ENCODE results near the gene ATP8B1.

Gene ATP8B1

DNA sequence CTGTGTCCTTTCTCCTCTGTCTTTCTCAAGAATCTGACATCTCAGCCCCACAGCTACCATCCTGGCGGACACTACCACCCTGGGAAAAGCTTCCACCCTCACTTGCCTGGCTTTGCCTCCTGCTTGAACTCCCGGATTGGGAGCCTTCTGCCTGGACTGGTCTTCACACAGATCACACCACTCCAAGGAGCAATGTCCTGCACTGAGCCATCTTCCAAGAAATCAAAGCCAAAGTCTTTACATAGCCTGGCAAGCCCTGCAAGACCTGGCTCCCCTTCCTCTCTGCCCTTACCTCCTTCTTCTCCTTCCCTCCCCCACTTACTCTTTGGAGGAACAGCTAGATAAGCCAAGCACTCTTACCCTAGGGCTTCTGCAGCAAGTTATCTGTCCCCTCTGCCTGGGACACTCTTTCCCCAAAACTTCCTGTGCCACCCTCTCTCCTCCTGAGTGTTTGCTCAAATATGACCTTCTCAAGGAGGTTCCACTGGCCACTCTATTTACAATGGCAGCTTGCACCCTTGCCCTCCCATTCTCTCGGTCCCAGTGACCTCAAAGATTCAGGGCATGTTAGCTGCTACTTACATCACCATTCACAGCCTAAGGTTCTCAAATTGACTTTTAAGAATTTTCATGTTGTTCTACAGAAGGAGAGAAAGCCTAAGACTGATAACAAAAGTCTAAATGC lies 9.7 kb downstream of the ATP8B1 start:
- no peak overlapping the region for H3K4me3 ChIP-seq (replicated peaks; ENCODE audit: insufficient read depth, low read length)
- peaks cover 6% of the 10 kb centered on the region for H3K27me3 ChIP-seq (ENCODE audit: insufficient read depth, poor library complexity, severe bottlenecking)
- H3K27ac ChIP-seq (replicated peaks), result no peak overlapping the region
- TF ChIP-seq, protein P1, sequence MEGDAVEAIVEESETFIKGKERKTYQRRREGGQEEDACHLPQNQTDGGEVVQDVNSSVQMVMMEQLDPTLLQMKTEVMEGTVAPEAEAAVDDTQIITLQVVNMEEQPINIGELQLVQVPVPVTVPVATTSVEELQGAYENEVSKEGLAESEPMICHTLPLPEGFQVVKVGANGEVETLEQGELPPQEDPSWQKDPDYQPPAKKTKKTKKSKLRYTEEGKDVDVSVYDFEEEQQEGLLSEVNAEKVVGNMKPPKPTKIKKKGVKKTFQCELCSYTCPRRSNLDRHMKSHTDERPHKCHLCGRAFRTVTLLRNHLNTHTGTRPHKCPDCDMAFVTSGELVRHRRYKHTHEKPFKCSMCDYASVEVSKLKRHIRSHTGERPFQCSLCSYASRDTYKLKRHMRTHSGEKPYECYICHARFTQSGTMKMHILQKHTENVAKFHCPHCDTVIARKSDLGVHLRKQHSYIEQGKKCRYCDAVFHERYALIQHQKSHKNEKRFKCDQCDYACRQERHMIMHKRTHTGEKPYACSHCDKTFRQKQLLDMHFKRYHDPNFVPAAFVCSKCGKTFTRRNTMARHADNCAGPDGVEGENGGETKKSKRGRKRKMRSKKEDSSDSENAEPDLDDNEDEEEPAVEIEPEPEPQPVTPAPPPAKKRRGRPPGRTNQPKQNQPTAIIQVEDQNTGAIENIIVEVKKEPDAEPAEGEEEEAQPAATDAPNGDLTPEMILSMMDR (IDR thresholded peaks at IDR 0.05; ENCODE audit: insufficient read depth, low read length), result no peak
- TF ChIP-seq, protein P2, sequence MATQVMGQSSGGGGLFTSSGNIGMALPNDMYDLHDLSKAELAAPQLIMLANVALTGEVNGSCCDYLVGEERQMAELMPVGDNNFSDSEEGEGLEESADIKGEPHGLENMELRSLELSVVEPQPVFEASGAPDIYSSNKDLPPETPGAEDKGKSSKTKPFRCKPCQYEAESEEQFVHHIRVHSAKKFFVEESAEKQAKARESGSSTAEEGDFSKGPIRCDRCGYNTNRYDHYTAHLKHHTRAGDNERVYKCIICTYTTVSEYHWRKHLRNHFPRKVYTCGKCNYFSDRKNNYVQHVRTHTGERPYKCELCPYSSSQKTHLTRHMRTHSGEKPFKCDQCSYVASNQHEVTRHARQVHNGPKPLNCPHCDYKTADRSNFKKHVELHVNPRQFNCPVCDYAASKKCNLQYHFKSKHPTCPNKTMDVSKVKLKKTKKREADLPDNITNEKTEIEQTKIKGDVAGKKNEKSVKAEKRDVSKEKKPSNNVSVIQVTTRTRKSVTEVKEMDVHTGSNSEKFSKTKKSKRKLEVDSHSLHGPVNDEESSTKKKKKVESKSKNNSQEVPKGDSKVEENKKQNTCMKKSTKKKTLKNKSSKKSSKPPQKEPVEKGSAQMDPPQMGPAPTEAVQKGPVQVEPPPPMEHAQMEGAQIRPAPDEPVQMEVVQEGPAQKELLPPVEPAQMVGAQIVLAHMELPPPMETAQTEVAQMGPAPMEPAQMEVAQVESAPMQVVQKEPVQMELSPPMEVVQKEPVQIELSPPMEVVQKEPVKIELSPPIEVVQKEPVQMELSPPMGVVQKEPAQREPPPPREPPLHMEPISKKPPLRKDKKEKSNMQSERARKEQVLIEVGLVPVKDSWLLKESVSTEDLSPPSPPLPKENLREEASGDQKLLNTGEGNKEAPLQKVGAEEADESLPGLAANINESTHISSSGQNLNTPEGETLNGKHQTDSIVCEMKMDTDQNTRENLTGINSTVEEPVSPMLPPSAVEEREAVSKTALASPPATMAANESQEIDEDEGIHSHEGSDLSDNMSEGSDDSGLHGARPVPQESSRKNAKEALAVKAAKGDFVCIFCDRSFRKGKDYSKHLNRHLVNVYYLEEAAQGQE (IDR thresholded peaks at IDR 0.05; ENCODE audit: insufficient replicate concordance, low read depth), result no peak
- TF ChIP-seq SPI1 (IDR thresholded peaks at IDR 0.05; ENCODE audit: borderline replicate concordance, low read depth) (no peak), GABPA (IDR thresholded peaks at IDR 0.05; ENCODE audit: low read depth) (no peak), POLR2AphosphoS5 (IDR thresholded peaks at IDR 0.05; ENCODE audit: low read depth) (no peak)
- DNase-seq (ENCODE audit: low read depth in 1 of 2, low spot score in 1 of 2), result no peak

DNA sequence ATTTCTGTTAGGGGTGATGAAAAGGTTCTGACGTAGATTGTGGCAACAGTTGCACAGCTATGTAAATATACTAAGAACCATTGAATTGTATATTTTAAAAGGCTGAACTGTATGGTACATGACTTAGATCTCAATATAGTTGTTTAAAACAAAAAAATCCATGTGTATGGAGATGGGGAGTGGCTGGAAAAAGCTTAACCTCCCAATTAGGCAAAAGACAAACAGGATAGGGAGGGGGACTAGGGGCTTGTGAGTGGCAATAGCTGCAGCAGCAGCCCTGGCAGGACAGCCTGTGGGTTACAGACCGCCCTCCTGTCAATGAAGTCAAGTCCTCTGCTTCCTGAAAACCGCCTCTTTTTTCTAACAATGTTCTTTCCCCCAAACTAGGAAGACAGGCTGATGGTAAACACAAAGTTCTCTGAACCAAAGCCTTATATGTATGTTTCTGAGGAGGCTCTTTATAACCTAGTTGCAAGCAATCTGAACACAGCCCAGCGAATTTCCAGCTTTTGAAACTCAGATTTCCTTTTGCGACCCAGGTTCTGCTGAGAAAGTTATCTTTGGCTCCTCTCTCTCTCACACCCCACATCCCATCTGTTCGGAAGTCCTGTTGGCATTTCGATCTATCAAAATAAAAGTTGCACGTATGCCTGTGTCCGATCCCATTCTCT lies 10.3 kb downstream of the ATP8B1 start:
- DNase-seq (ENCODE audit: low read depth in 1 of 2, low spot score in 1 of 2), result no peak
- no peak for TF ChIP-seq POLR2AphosphoS5 (IDR thresholded peaks at IDR 0.05; ENCODE audit: low read depth)
- TF ChIP-seq, protein P1 (IDR thresholded peaks at IDR 0.05; ENCODE audit: insufficient read depth, low read length), result no peak
- TF ChIP-seq, protein P2 (IDR thresholded peaks at IDR 0.05; ENCODE audit: insufficient replicate concordance, low read depth), result no peak
- no peak for TF ChIP-seq GABPA (IDR thresholded peaks at IDR 0.05; ENCODE audit: low read depth)
- TF ChIP-seq SPI1 (IDR thresholded peaks at IDR 0.05; ENCODE audit: borderline replicate concordance, low read depth), result no peak
- Histone ChIP-seq H3K27me3 (ENCODE audit: insufficient read depth, poor library complexity, severe bottlenecking) (peaks cover 5% of the 10 kb centered on the region), H3K27ac (replicated peaks) (no peak overlapping the region), H3K4me3 (replicated peaks; ENCODE audit: insufficient read depth, low read length) (no peak overlapping the region)

DNA sequence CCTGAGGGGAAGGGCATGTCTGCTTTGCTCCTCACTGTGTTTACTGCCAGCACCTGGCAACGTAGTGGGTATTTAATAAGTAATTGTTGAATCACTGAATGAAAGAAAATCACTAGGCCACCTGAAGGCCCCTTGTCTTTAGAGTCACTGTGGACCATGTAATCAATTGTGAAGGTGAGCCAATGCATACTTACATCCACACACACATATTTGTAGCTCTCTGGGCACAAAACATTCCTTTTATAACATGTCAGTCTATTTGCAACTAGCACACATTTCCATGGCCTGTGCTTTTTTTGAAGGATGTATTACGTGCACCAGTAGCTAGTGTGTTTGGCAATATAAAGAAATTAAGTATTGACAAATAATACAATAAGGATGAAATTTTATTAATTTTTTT lies 11.2 kb downstream of the ATP8B1 start:
- Histone ChIP-seq H3K27ac (replicated peaks) (no peak overlapping the region), H3K4me3 (replicated peaks; ENCODE audit: insufficient read depth, low read length) (no peak overlapping the region), H3K27me3 (ENCODE audit: insufficient read depth, poor library complexity, severe bottlenecking) (peaks cover 4% of the 10 kb centered on the region)
- no peak for TF ChIP-seq GABPA (IDR thresholded peaks at IDR 0.05; ENCODE audit: low read depth)
- TF ChIP-seq, protein P2 (IDR thresholded peaks at IDR 0.05; ENCODE audit: insufficient replicate concordance, low read depth), result no peak
- no peak for TF ChIP-seq SPI1 (IDR thresholded peaks at IDR 0.05; ENCODE audit: borderline replicate concordance, low read depth)
- TF ChIP-seq, protein P1 (IDR thresholded peaks at IDR 0.05; ENCODE audit: insufficient read depth, low read length), result no peak
- no peak for TF ChIP-seq POLR2AphosphoS5 (IDR thresholded peaks at IDR 0.05; ENCODE audit: low read depth)
- DNase-seq (ENCODE audit: low read depth in 1 of 2, low spot score in 1 of 2), result no peak
